Panc1 (cell line): ENCODE measurements around the gene ARL8A. TPM values are rescaled to one million over a fixed set of nuclear protein-coding genes. Genes with fewer than 3 reads are reported as not detected.

Source experiments
- ATAC-seq: fragments of 200-7000 bp; cut with Tn5 transposase; 2 replicates; pipeline ENCODE4 v1.9.1; 2020; ENCODE audit warnings: mild to moderate bottlenecking, moderate library complexity
- BruUV-seq: library from RNA; stranded (reverse); fragments of 400-500 nt; replicated peaks from 2 replicates; lab custom pipeline; 2021; lab: Mats Ljungman, UMichigan
- CTCF ChIA-PET: fragments of 300-600 bp; sonication (Branson Sonifier 250); formaldehyde crosslinking; loops from one replicate; lab custom pipeline; 2022; ENCODE audit warnings: antibody characterized with exemption; lab: Charles Lee
- POLR2A ChIA-PET: fragments of 300-600 bp; sonication (Branson Sonifier 250); formaldehyde crosslinking; loops from one replicate; lab custom pipeline; 2022; ENCODE audit warnings: antibody characterized with exemption; lab: Charles Lee
- DNase-seq: peaks from one replicate; pipeline ENCODE4 v3.0.0-alpha.2; 2010; ENCODE audit warnings: low read depth, low spot score
- H3K27ac ChIP-seq: 2 replicates; pipeline ENCODE4 v1.5.1; 2011; ENCODE audit warnings: mild to moderate bottlenecking, low read length, inconsistent platforms
- H3K27me3 ChIP-seq: fragments of 200-500 bp; sonication (Bioruptor generic); 2 replicates; pipeline ENCODE4 v1.6.0; 2014; ENCODE audit warnings: low read length, inconsistent platforms; ENCODE audit not compliant: control insufficient read depth, insufficient read depth
- H3K36me3 ChIP-seq: fragments of 200-500 bp; sonication (Bioruptor generic); 2 replicates; pipeline ENCODE4 v1.5.1; 2014; ENCODE audit warnings: inconsistent platforms, mild to moderate bottlenecking, low read length, moderate library complexity; ENCODE audit not compliant: control insufficient read depth, insufficient read depth
- H3K4me1 ChIP-seq: 2 replicates; pipeline ENCODE4 v1.5.1; 2011; ENCODE audit warnings: inconsistent platforms, mild to moderate bottlenecking, low read length, moderate library complexity; ENCODE audit not compliant: control insufficient read depth, insufficient read depth
- H3K4me3 ChIP-seq, 2 experiments: 2 replicates each; pipeline ENCODE4 v1.5.1; 2011 to 2012; ENCODE audit warnings: low read depth in 2 of 2, low read length in 2 of 2, mild to moderate bottlenecking in 2 of 2, inconsistent platforms in 1 of 2, moderate library complexity in 1 of 2
- H3K9me3 ChIP-seq: fragments of 200-500 bp; sonication (Bioruptor generic); 2 replicates; pipeline ENCODE4 v1.5.1; 2014; ENCODE audit warnings: low read depth, mild to moderate bottlenecking, inconsistent platforms, low read length, moderate library complexity; ENCODE audit not compliant: control insufficient read depth, insufficient read depth
- CTCF ChIP-seq: fragments of 450-650 bp; IDR thresholded peaks from 2 replicates; pipeline ENCODE4 v1.5.1; 2017; ENCODE audit warnings: mild to moderate bottlenecking
- POLR2AphosphoS5 ChIP-seq: IDR thresholded peaks from 2 replicates; pipeline ENCODE4 v1.6.1; 2012; ENCODE audit warnings: mild to moderate bottlenecking, low read depth, low read length, moderate library complexity
- REST ChIP-seq, 2 experiments: IDR thresholded peaks; 2 replicates each; pipeline ENCODE4 v1.6.1; 2011 to 2012; ENCODE audit warnings: low read depth in 2 of 2, control low read depth in 1 of 2, low read length in 1 of 2, mild to moderate bottlenecking in 1 of 2, moderate library complexity in 1 of 2; ENCODE audit not compliant: insufficient read depth in 1 of 2
- SIN3A ChIP-seq: IDR thresholded peaks from 2 replicates; pipeline ENCODE4 v1.6.1; 2012; ENCODE audit warnings: low read depth, mild to moderate bottlenecking, low read length, moderate library complexity, borderline replicate concordance; ENCODE audit not compliant: insufficient read depth
- TCF7L2 ChIP-seq: IDR thresholded peaks from 2 replicates; pipeline ENCODE4 v1.6.1; 2011; ENCODE audit warnings: mild to moderate bottlenecking, low read depth, low read length, inconsistent platforms
- in situ Hi-C: cut with HindIII; loops from 2 replicates; pipeline ENCODE4 v1.10.0; 2016; ENCODE audit warnings: low sequenced_read_pairs, low pct_unique_long_range_greater_than_20kb
- intact Hi-C: fragments of 100-400 bp; cut with micrococcal nuclease; formaldehyde crosslinking; loops from one replicate; pipeline ENCODE4 v1.10.0; 2022; ENCODE audit not compliant: unreplicated experiment
- total RNA-seq: library from RNA; stranded (reverse); gene quantifications from one replicate; pipeline ENCODE4 v1.2.1, GENCODE V29; 2021; ENCODE audit not compliant: unreplicated experiment

Gene ARL8A
- total RNA-seq, 1 experiment from 2014 or later, result 62.6 TPM

GRCh38 chr1:202159534-202160371 lies 15.2 kb upstream of the ARL8A start:
- CTCF ChIA-PET, result interaction anchor here (1.0 kb wide), 1 partner anchor 34 kb away, joined by 3 read pairs; the partner anchor contains the start of gene LGR6
- no peak for ATAC-seq
- TF ChIP-seq POLR2AphosphoS5, result no peak
- no peak for TF ChIP-seq CTCF
- no peak for TF ChIP-seq REST (IDR thresholded peaks at IDR 0.05; ENCODE audit: insufficient read depth in 1 of 2, low read depth in 2 of 2, low read length in 1 of 2)
- TF ChIP-seq SIN3A, result no peak
- no peak for TF ChIP-seq TCF7L2
- H3K4me3 ChIP-seq, result no peak overlapping the region
- no peak overlapping the region for H3K27ac ChIP-seq
- DNase-seq, result no peak
- H3K27me3 ChIP-seq, result no peaks in the 10 kb centered on the region
- in situ Hi-C loops, result no loop called here
- H3K4me1 ChIP-seq, result peaks cover 3% of the 10 kb centered on the region; the same call in 1 of the 2 replicates
- BruUV-seq, result no TSS peak
- H3K36me3 ChIP-seq, result no peaks in the 10 kb centered on the region
- POLR2A ChIA-PET, result interaction anchor here (0.6 kb wide), 1 partner anchor 777 kb away, joined by 3 read pairs; no protein-coding TSS in a partner anchor
- intact Hi-C loops, result no loop called here
- no peaks in the 10 kb centered on the region for H3K9me3 ChIP-seq

DNA sequence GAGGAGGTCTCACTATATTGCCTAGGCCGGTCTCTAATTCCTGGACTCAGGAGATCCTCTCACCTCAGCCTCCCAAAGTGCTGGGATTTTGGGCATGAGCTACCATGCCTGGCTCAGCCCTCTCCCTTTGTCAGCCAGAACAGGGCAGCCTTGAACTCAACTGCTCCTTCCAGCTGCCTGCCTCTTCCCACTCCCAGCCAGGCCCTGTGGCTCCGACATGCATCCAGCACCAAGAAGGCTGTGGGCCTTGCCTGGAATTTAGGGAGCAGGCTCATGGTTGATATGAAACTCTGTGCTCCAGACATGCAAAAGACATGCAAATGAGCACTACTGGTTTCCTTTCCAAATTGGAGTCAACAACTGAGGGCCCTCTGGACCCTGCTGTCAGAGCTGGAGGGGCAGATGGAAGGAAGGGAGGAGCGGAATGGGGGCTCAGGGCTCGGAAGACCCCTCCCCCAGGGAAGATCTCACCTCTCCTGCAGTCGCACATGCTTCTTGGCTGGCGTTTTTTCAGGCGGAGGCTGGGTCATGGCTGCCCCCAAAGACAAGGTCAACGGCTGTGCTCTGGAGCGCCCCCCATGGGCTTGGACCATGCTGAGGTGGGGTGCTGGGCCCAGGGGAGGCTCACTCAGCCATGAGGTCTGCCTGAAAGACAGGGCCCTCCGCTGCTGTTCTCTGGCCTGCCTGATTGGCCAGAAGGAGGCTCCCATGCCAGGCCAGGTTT lies 14.4 kb upstream of the ARL8A start:
- POLR2A ChIA-PET, result no interaction called here
- intact Hi-C loops, result no loop called here
- Histone ChIP-seq H3K36me3 (no peaks in the 10 kb centered on the region), H3K4me1 (peaks cover 3% of the 10 kb centered on the region; the same call in 1 of the 2 replicates), H3K27me3 (no peaks in the 10 kb centered on the region), H3K4me3 (no peak overlapping the region), H3K27ac (no peak overlapping the region), H3K9me3 (no peaks in the 10 kb centered on the region)
- no TSS peak for BruUV-seq
- CTCF ChIA-PET, result no interaction called here
- in situ Hi-C loops, result no loop called here
- DNase-seq (no peak), ATAC-seq (no peak)
- no peak for TF ChIP-seq SIN3A
- no peak for TF ChIP-seq TCF7L2
- no peak for TF ChIP-seq CTCF
- TF ChIP-seq REST (IDR thresholded peaks at IDR 0.05; ENCODE audit: insufficient read depth in 1 of 2, low read depth in 2 of 2, low read length in 1 of 2), result no peak
- no peak for TF ChIP-seq POLR2AphosphoS5
